ENCODE results near the gene AUTS2.

- TF ChIP-seq POLR2AphosphoS5 (IDR thresholded peaks at IDR 0.05; ENCODE audit: low read depth, low read length) (no peak), POLR2A (IDR thresholded peaks at IDR 0.05; ENCODE audit: low read depth, low read length) (no peak)
These were observed 218.8 kb downstream of the AUTS2 start for GRCh38 chr7:69817121-69817520.
